Measurements from ENCODE around the gene PHF1. TPM values are rescaled to one million over a fixed set of nuclear protein-coding genes. Genes with fewer than 3 reads are reported as not detected.

PHF1 gene
- total RNA-seq, 2 experiments from 2014 or later: 31.9 to 32.6 TPM

- no peak for TF ChIP-seq CTCF (IDR thresholded peaks at IDR 0.05)
- H3K27me3 Mint-ChIP-seq: no peaks in the 10 kb centered on the region
- peak within 1 kb of the TSS; percentile 98 for H3K4me3 Mint-ChIP-seq
- POLR2A ChIA-PET: interaction anchor here (0.7 to 5.4 kb wide), 10 partner anchors 10 to 172 kb away, joined by 3 to 46 read pairs (median 4); partner anchors contain the start of genes B3GALT4, KIFC1 and ZBTB22
- peaks cover 62% of the 10 kb centered on the region for H3K4me1 Mint-ChIP-seq (ENCODE audit: low read depth)
- H3K27ac Mint-ChIP-seq: peak within 1 kb of the TSS; percentile 100
- DNase-seq: peak; percentile 74
- intact Hi-C loops (cut with micrococcal nuclease): loop anchor here (10.0 kb wide), 1 partner anchor 155 kb away; no protein-coding TSS in a partner anchor
- no peaks in the 10 kb centered on the region for H3K9me3 Mint-ChIP-seq
- CTCF ChIA-PET: interaction anchor here (1.0 to 1.1 kb wide), 2 partner anchors 11 to 151 kb away, joined by 4 to 5 read pairs; no protein-coding TSS in a partner anchor
- peaks cover 38% of the 10 kb centered on the region for H3K36me3 Mint-ChIP-seq (ENCODE audit: low read depth)
- ATAC-seq: no peak
Observed at GRCh38 chr6:33419580-33420490, 9.0 kb downstream of the PHF1 start, which contains the start of gene SYNGAP1. TSS of gene SYNGAP1 (plus strand) at chr6:33420065. CDS start at chr6:33420265, 200 bp downstream.

GRCh38 chr6:33420491-33421343 lies 9.9 kb downstream of the PHF1 start:
- Mint-ChIP-seq H3K27me3 (no peaks in the 10 kb centered on the region), H3K27ac (no peak overlapping the region), H3K36me3 (ENCODE audit: low read depth) (peaks cover 36% of the 10 kb centered on the region), H3K4me3 (peak overlapping the region; percentile 64), H3K4me1 (ENCODE audit: low read depth) (peaks cover 58% of the 10 kb centered on the region), H3K9me3 (no peaks in the 10 kb centered on the region)
- ChIA-PET POLR2A (no interaction called here), CTCF (no interaction called here)
- DNase-seq: no peak
- intact Hi-C loops (cut with micrococcal nuclease): loop anchor here (10.0 kb wide), 1 partner anchor 154 kb away; no protein-coding TSS in a partner anchor
- TF ChIP-seq CTCF (IDR thresholded peaks at IDR 0.05): no peak
- no peak for ATAC-seq

- ChIA-PET POLR2A (no interaction called here), CTCF (no interaction called here)
- H3K4me1 Mint-ChIP-seq (ENCODE audit: low read depth): peaks cover 52% of the 10 kb centered on the region
- peaks cover 31% of the 10 kb centered on the region for H3K36me3 Mint-ChIP-seq (ENCODE audit: low read depth)
- H3K9me3 Mint-ChIP-seq: no peaks in the 10 kb centered on the region
- H3K27ac Mint-ChIP-seq: no peak overlapping the region
- TF ChIP-seq CTCF (IDR thresholded peaks at IDR 0.05): no peak
- H3K4me3 Mint-ChIP-seq: peak overlapping the region; percentile 43
- DNase-seq: no peak
- H3K27me3 Mint-ChIP-seq: no peaks in the 10 kb centered on the region
- intact Hi-C loops (cut with micrococcal nuclease): loop anchor here (10.0 kb wide), 1 partner anchor 154 kb away; no protein-coding TSS in a partner anchor
- ATAC-seq: no peak
Observed at GRCh38 chr6:33421344-33421643, 10.5 kb downstream of the PHF1 start.

- ChIA-PET CTCF (no interaction called here), POLR2A (interaction anchor here (0.8 to 1.1 kb wide), 3 partner anchors 23 to 124 kb away, joined by 3 to 5 read pairs (median 3); partner anchors contain the start of gene ZBTB9)
- DNase-seq (no peak), ATAC-seq (no peak)
- TF ChIP-seq CTCF (IDR thresholded peaks at IDR 0.05): no peak
- intact Hi-C loops (cut with micrococcal nuclease): loop anchor here (10.0 kb wide), 1 partner anchor 151 kb away; no protein-coding TSS in a partner anchor
- Mint-ChIP-seq H3K36me3 (ENCODE audit: low read depth) (peaks cover 22% of the 10 kb centered on the region), H3K27ac (peak overlapping the region; percentile 90), H3K4me1 (ENCODE audit: low read depth) (peaks cover 54% of the 10 kb centered on the region), H3K9me3 (no peaks in the 10 kb centered on the region), H3K4me3 (peak overlapping the region; percentile 84), H3K27me3 (no peaks in the 10 kb centered on the region)
Observed at GRCh38 chr6:33423777-33424176, 13.0 kb downstream of the PHF1 start.

All from activated CD8-positive, alpha-beta T cell treated with anti-CD3 and anti-CD28 coated beads for 36 hours (primary cell).